HEK293 (cell line): ENCODE results near the gene HHAT.
A peak's percentile ranks its signal among the peaks of the same experiment; 100 is the strongest.

Experiments used
- CTCF ChIA-PET: fragments of 350-600 bp; formaldehyde crosslinking; extraction: SDS; loops from one replicate; lab custom pipeline; 2021; ENCODE audit warnings: antibody characterized with exemption; lab: Yijun Ruan, JAX
- POLR2A ChIA-PET: fragments of 300-600 bp; formaldehyde crosslinking; extraction: SDS; loops from one replicate; lab custom pipeline; 2020; ENCODE audit warnings: antibody characterized with exemption, inconsistent platforms; lab: Yijun Ruan, JAX
- H3K27ac ChIP-seq: fragments of 200-500 bp; sonication (Bioruptor generic); 2 replicates; pipeline ENCODE4 v1.5.1; 2014; ENCODE audit warnings: low read depth, low read length, control low read depth, inconsistent platforms; ENCODE audit errors: extremely low read depth
- H3K36me3 ChIP-seq, 2 experiments: fragments of 200-500 bp in 1 of 2; sonication (Bioruptor generic) in 1 of 2; 1 replicate in 1 of 2; 2 replicates in 1 of 2; pipeline ENCODE4 v1.5.1; 2014 to 2017; ENCODE audit warnings: inconsistent platforms in 2 of 2, low read length in 2 of 2; ENCODE audit not compliant: control insufficient read depth in 2 of 2, insufficient read depth in 1 of 2
- H3K4me1 ChIP-seq: fragments of 200-500 bp; sonication (Bioruptor generic); 2 replicates; pipeline ENCODE4 v1.5.1; 2014; ENCODE audit warnings: mild to moderate bottlenecking, low read length, inconsistent platforms; ENCODE audit not compliant: control insufficient read depth, insufficient read depth
- H3K4me3 ChIP-seq: 2 replicates; pipeline ENCODE4 v1.5.1; 2011; ENCODE audit warnings: low read depth, mild to moderate bottlenecking, control low read depth, low read length, moderate library complexity
- H3K9me3 ChIP-seq: fragments of 200-500 bp; sonication (Bioruptor generic); 2 replicates; pipeline ENCODE4 v1.5.1; 2014; ENCODE audit warnings: low read depth, low read length, inconsistent platforms; ENCODE audit not compliant: control insufficient read depth, insufficient read depth
- BCL11A ChIP-seq: fragments of 450-650 bp; formaldehyde crosslinking; IDR thresholded peaks from 2 replicates; pipeline ENCODE4 v1.5.1; 2016; ENCODE audit warnings: low read depth, missing biosample characterization, missing genetic modification characterization
- KLF10 ChIP-seq: fragments of 450-650 bp; IDR thresholded peaks from 2 replicates; pipeline ENCODE4 v1.5.1; 2018; ENCODE audit warnings: missing biosample characterization, mild to moderate bottlenecking, missing genetic modification characterization
- KLF16 ChIP-seq: fragments of 450-650 bp; formaldehyde crosslinking; IDR thresholded peaks from 2 replicates; pipeline ENCODE4 v1.5.1; 2017; ENCODE audit warnings: missing biosample characterization, missing genetic modification characterization
- KLF9 ChIP-seq: fragments of 450-650 bp; formaldehyde crosslinking; IDR thresholded peaks from 2 replicates; pipeline ENCODE4 v1.5.1; 2016; ENCODE audit warnings: missing biosample characterization, missing genetic modification characterization, low read depth
- OSR2 ChIP-seq: fragments of 450-650 bp; formaldehyde crosslinking; IDR thresholded peaks from 2 replicates; pipeline ENCODE4 v1.5.1; 2016; ENCODE audit warnings: missing biosample characterization, missing genetic modification characterization
- SCRT1 ChIP-seq: fragments of 450-650 bp; formaldehyde crosslinking; IDR thresholded peaks from 2 replicates; pipeline ENCODE4 v1.5.1; 2016; ENCODE audit warnings: missing biosample characterization, missing genetic modification characterization, borderline replicate concordance
- ZBTB7A ChIP-seq: fragments of 450-650 bp; formaldehyde crosslinking; IDR thresholded peaks from 2 replicates; pipeline ENCODE4 v1.5.1; 2016; ENCODE audit warnings: low read depth, missing biosample characterization, missing genetic modification characterization
- ZEB2 ChIP-seq: fragments of 450-650 bp; formaldehyde crosslinking; IDR thresholded peaks from 2 replicates; pipeline ENCODE4 v1.5.1; 2016; ENCODE audit warnings: missing biosample characterization, missing genetic modification characterization
- ZNF16 ChIP-seq: fragments of 450-650 bp; formaldehyde crosslinking; IDR thresholded peaks from 2 replicates; pipeline ENCODE4 v1.5.1; 2016; ENCODE audit warnings: low read depth, missing biosample characterization, missing genetic modification characterization
- ZNF174 ChIP-seq: fragments of 450-650 bp; formaldehyde crosslinking; IDR thresholded peaks from 2 replicates; pipeline ENCODE4 v1.5.0; 2017; ENCODE audit warnings: missing biosample characterization, mild to moderate bottlenecking, missing genetic modification characterization
- ZNF239 ChIP-seq: fragments of 450-650 bp; formaldehyde crosslinking; IDR thresholded peaks from 2 replicates; pipeline ENCODE4 v1.5.1; 2016; ENCODE audit warnings: missing biosample characterization, missing genetic modification characterization
- ZNF311 ChIP-seq: fragments of 450-650 bp; formaldehyde crosslinking; IDR thresholded peaks from 2 replicates; pipeline ENCODE4 v1.5.1; 2017; ENCODE audit warnings: missing biosample characterization, missing genetic modification characterization, borderline replicate concordance
- ZNF404 ChIP-seq: fragments of 450-650 bp; formaldehyde crosslinking; IDR thresholded peaks from 2 replicates; pipeline ENCODE4 v1.5.1; 2017; ENCODE audit warnings: missing biosample characterization, missing genetic modification characterization
- ZNF830 ChIP-seq: fragments of 450-650 bp; IDR thresholded peaks from 2 replicates; pipeline ENCODE4 v1.5.0; 2018; ENCODE audit warnings: missing biosample characterization, missing genetic modification characterization, low read depth, mild to moderate bottlenecking, moderate library complexity
- ZSCAN23 ChIP-seq: fragments of 450-650 bp; formaldehyde crosslinking; IDR thresholded peaks from 2 replicates; pipeline ENCODE4 v1.5.1; 2016; ENCODE audit warnings: missing biosample characterization, missing genetic modification characterization
- TF ChIP-seq, protein P1 (sequence below): fragments of 450-650 bp; formaldehyde crosslinking; IDR thresholded peaks from 2 replicates; pipeline ENCODE4 v1.5.1; 2016; ENCODE audit warnings: missing biosample characterization, missing genetic modification characterization
- TF ChIP-seq, protein P2 (sequence below): fragments of 450-650 bp; formaldehyde crosslinking; IDR thresholded peaks from 2 replicates; pipeline ENCODE4 v1.5.1; 2017; ENCODE audit warnings: missing biosample characterization, missing genetic modification characterization
- TF ChIP-seq, protein P3 (sequence below): fragments of 450-650 bp; formaldehyde crosslinking; IDR thresholded peaks from 2 replicates; pipeline ENCODE4 v1.5.1; 2016; ENCODE audit warnings: missing biosample characterization, missing genetic modification characterization
- TF ChIP-seq, protein P4 (sequence below): fragments of 450-650 bp; formaldehyde crosslinking; IDR thresholded peaks from 2 replicates; pipeline ENCODE4 v1.5.1; 2016; ENCODE audit warnings: missing biosample characterization, missing genetic modification characterization
- TF ChIP-seq, protein P5 (sequence below): fragments of 450-650 bp; formaldehyde crosslinking; IDR thresholded peaks from 2 replicates; pipeline ENCODE4 v1.5.1; 2016; ENCODE audit warnings: missing biosample characterization, missing genetic modification characterization
- TF ChIP-seq, protein P6 (sequence below): fragments of 450-650 bp; formaldehyde crosslinking; IDR thresholded peaks from 2 replicates; pipeline ENCODE4 v1.5.1; 2016; ENCODE audit warnings: missing biosample characterization, missing genetic modification characterization, borderline replicate concordance
- TF ChIP-seq, protein P7 (sequence below): fragments of 450-650 bp; formaldehyde crosslinking; IDR thresholded peaks from 2 replicates; pipeline ENCODE4 v1.5.1; 2016; ENCODE audit warnings: missing biosample characterization, missing genetic modification characterization

HHAT gene

DNA sequence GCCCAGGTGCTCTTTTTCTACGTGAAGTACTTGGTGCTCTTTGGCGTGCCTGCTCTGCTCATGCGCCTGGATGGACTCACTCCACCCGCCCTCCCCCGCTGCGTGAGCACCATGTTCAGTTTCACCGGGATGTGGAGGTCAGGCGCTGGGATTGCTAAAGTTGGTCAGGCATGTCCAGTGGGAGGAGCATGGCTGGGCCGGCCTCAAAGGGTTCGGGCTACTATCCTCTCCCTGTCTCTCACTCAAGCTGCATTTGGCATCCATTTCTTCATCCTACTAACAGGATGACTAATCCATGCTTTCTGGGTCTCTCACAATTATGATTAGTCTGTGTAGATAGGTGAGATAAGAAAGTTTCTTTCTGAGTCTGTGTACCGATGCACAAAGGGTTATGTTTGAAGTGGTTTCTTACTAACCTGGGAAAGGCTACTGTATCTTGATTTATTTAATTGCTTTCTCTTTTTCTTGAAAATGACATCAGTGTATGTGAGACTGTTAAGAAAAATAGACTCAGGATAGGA, 135.9 kb downstream of the HHAT start:
- Histone ChIP-seq H3K36me3 (peaks cover 0 to 3% of the 10 kb centered on the region in 2 experiments; a peak in 1 of 3 replicates), H3K4me1 (no peaks in the 10 kb centered on the region; the same call in 1 of the 2 replicates), H3K4me3 (no peak overlapping the region), H3K9me3 (no peaks in the 10 kb centered on the region), H3K27ac (peak overlapping the region; percentile 4; the same call in 1 of the 2 replicates)
- CTCF ChIA-PET: interaction anchor here (0.7 kb wide), 2 partner anchors 13 to 22 kb away, joined by 3 to 4 read pairs; no protein-coding TSS in a partner anchor
- POLR2A ChIA-PET: no interaction called here
- no peak for TF ChIP-seq BCL11A (tag by site-specific recombination)
- TF ChIP-seq, protein P1, sequence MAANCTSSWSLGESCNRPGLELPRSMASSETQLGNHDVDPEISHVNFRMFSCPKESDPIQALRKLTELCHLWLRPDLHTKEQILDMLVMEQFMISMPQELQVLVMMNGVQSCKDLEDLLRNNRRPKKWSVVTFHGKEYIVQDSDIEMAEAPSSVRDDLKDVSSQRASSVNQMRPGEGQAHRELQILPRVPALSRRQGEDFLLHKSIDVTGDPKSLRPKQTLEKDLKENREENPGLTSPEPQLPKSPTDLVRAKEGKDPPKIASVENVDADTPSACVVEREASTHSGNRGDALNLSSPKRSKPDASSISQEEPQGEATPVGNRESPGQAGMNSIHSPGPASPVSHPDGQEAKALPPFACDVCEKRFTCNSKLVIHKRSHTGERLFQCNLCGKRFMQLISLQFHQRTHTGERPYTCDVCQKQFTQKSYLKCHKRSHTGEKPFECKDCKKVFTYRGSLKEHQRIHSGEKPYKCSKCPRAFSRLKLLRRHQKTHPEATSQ (tag by site-specific recombination): no peak
- 0 out of 2 replicates have a peak, but pooled peaks have one; percentile 38 for TF ChIP-seq ZNF174 (tag by site-specific recombination)
- TF ChIP-seq OSR2 (tag by site-specific recombination): peak; percentile 90
- TF ChIP-seq, protein P2, sequence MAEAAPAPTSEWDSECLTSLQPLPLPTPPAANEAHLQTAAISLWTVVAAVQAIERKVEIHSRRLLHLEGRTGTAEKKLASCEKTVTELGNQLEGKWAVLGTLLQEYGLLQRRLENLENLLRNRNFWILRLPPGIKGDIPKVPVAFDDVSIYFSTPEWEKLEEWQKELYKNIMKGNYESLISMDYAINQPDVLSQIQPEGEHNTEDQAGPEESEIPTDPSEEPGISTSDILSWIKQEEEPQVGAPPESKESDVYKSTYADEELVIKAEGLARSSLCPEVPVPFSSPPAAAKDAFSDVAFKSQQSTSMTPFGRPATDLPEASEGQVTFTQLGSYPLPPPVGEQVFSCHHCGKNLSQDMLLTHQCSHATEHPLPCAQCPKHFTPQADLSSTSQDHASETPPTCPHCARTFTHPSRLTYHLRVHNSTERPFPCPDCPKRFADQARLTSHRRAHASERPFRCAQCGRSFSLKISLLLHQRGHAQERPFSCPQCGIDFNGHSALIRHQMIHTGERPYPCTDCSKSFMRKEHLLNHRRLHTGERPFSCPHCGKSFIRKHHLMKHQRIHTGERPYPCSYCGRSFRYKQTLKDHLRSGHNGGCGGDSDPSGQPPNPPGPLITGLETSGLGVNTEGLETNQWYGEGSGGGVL (tag by site-specific recombination): 0 out of 2 replicates have a peak, but pooled peaks have one; percentile 12
- no peak for TF ChIP-seq SCRT1
- no peak for TF ChIP-seq ZNF404
- TF ChIP-seq ZNF311 (tag by site-specific recombination): no peak
- no peak for TF ChIP-seq ZNF830 (tag by site-specific recombination)
- peak; percentile 46; the same call in 1 of the 2 replicates for TF ChIP-seq ZEB2 (tag by site-specific recombination)
- no peak; the same call in 1 of the 2 replicates for TF ChIP-seq ZSCAN23 (tag by site-specific recombination)
- TF ChIP-seq, protein P3, sequence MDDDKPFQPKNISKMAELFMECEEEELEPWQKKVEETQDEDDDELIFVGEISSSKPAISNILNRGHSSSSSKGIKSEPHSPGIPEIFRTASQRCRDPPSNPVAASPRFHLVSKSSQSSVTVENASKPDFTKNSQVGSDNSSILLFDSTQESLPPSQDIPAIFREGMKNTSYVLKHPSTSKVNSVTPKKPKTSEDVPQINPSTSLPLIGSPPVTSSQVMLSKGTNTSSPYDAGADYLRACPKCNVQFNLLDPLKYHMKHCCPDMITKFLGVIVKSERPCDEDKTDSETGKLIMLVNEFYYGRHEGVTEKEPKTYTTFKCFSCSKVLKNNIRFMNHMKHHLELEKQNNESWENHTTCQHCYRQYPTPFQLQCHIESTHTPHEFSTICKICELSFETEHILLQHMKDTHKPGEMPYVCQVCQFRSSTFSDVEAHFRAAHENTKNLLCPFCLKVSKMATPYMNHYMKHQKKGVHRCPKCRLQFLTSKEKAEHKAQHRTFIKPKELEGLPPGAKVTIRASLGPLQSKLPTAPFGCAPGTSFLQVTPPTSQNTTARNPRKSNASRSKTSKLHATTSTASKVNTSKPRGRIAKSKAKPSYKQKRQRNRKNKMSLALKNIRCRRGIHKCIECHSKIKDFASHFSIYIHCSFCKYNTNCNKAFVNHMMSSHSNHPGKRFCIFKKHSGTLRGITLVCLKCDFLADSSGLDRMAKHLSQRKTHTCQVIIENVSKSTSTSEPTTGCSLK (tag by site-specific recombination): no peak
- TF ChIP-seq ZNF239 (tag by site-specific recombination): no peak
- TF ChIP-seq, protein P4, sequence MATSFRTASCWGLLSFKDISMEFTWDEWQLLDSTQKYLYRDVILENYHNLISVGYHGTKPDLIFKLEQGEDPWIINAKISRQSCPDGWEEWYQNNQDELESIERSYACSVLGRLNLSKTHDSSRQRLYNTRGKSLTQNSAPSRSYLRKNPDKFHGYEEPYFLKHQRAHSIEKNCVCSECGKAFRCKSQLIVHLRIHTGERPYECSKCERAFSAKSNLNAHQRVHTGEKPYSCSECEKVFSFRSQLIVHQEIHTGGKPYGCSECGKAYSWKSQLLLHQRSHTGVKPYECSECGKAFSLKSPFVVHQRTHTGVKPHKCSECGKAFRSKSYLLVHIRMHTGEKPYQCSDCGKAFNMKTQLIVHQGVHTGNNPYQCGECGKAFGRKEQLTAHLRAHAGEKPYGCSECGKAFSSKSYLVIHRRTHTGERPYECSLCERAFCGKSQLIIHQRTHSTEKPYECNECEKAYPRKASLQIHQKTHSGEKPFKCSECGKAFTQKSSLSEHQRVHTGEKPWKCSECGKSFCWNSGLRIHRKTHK (tag by site-specific recombination): no peak
- TF ChIP-seq, protein P5, sequence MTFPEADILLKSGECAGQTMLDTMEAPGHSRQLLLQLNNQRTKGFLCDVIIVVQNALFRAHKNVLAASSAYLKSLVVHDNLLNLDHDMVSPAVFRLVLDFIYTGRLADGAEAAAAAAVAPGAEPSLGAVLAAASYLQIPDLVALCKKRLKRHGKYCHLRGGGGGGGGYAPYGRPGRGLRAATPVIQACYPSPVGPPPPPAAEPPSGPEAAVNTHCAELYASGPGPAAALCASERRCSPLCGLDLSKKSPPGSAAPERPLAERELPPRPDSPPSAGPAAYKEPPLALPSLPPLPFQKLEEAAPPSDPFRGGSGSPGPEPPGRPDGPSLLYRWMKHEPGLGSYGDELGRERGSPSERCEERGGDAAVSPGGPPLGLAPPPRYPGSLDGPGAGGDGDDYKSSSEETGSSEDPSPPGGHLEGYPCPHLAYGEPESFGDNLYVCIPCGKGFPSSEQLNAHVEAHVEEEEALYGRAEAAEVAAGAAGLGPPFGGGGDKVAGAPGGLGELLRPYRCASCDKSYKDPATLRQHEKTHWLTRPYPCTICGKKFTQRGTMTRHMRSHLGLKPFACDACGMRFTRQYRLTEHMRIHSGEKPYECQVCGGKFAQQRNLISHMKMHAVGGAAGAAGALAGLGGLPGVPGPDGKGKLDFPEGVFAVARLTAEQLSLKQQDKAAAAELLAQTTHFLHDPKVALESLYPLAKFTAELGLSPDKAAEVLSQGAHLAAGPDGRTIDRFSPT: peak; percentile 72; the same call in 1 of the 2 replicates
- no peak for TF ChIP-seq ZBTB7A (tag by site-specific recombination)
- no peak for TF ChIP-seq KLF10 (tag by site-specific recombination)
- TF ChIP-seq KLF9 (tag by site-specific recombination): no peak
- TF ChIP-seq, protein P6, sequence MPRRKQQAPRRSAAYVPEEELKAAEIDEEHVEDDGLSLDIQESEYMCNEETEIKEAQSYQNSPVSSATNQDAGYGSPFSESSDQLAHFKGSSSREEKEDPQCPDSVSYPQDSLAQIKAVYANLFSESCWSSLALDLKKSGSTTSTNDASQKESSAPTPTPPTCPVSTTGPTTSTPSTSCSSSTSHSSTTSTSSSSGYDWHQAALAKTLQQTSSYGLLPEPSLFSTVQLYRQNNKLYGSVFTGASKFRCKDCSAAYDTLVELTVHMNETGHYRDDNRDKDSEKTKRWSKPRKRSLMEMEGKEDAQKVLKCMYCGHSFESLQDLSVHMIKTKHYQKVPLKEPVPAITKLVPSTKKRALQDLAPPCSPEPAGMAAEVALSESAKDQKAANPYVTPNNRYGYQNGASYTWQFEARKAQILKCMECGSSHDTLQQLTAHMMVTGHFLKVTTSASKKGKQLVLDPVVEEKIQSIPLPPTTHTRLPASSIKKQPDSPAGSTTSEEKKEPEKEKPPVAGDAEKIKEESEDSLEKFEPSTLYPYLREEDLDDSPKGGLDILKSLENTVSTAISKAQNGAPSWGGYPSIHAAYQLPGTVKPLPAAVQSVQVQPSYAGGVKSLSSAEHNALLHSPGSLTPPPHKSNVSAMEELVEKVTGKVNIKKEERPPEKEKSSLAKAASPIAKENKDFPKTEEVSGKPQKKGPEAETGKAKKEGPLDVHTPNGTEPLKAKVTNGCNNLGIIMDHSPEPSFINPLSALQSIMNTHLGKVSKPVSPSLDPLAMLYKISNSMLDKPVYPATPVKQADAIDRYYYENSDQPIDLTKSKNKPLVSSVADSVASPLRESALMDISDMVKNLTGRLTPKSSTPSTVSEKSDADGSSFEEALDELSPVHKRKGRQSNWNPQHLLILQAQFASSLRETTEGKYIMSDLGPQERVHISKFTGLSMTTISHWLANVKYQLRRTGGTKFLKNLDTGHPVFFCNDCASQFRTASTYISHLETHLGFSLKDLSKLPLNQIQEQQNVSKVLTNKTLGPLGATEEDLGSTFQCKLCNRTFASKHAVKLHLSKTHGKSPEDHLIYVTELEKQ: peak; percentile 78; the same call in 1 of the 2 replicates
- TF ChIP-seq, protein P7, sequence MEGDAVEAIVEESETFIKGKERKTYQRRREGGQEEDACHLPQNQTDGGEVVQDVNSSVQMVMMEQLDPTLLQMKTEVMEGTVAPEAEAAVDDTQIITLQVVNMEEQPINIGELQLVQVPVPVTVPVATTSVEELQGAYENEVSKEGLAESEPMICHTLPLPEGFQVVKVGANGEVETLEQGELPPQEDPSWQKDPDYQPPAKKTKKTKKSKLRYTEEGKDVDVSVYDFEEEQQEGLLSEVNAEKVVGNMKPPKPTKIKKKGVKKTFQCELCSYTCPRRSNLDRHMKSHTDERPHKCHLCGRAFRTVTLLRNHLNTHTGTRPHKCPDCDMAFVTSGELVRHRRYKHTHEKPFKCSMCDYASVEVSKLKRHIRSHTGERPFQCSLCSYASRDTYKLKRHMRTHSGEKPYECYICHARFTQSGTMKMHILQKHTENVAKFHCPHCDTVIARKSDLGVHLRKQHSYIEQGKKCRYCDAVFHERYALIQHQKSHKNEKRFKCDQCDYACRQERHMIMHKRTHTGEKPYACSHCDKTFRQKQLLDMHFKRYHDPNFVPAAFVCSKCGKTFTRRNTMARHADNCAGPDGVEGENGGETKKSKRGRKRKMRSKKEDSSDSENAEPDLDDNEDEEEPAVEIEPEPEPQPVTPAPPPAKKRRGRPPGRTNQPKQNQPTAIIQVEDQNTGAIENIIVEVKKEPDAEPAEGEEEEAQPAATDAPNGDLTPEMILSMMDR: no peak
- TF ChIP-seq ZNF16 (tag by site-specific recombination): no peak
- 0 out of 2 replicates have a peak, but pooled peaks have one; percentile 9 for TF ChIP-seq KLF16 (tag by site-specific recombination)
